Kidney (tissue), 14 donors: Measurements from ENCODE around the gene MYOZ3. TPM values are rescaled to one million over a fixed set of nuclear protein-coding genes. Genes with fewer than 3 reads are reported as not detected.

Experiments
- DNase-seq, 5 donors: peaks; one replicate each; pipeline ENCODE4 v3.0.0-alpha.2; 2013 to 2020
- FAIRE-seq: peaks from 2 replicates; lab custom pipeline; 2012; peaks lifted over from hg19 to GRCh38; lab: Jason Lieb, UNC
- H3K27ac ChIP-seq, 2 donors: one replicate each; pipeline ENCODE4 v1.7.0; 2013; ENCODE audit warnings: low read depth in 2 of 2, low read length in 2 of 2, inconsistent platforms in 1 of 2
- H3K27me3 ChIP-seq: one replicate; pipeline ENCODE4 v1.7.1; 2013; ENCODE audit warnings: low read length, inconsistent platforms; ENCODE audit not compliant: control insufficient read depth, insufficient read depth
- H3K36me3 ChIP-seq, 3 donors: one replicate each; pipeline versions ENCODE4 v1.7.0 to v1.7.1; 2013; ENCODE audit warnings: low read length in 3 of 3, control low read depth in 1 of 3, inconsistent platforms in 1 of 3; ENCODE audit not compliant: insufficient read depth in 3 of 3, control insufficient read depth in 2 of 3
- H3K4me1 ChIP-seq, 3 donors: one replicate each; pipeline versions ENCODE4 v1.7.0 to v1.7.1; 2013; ENCODE audit warnings: low read length in 3 of 3, inconsistent platforms in 1 of 3, low read depth in 1 of 3; ENCODE audit not compliant: control insufficient read depth in 2 of 3, insufficient read depth in 2 of 3
- H3K4me3 ChIP-seq, 3 donors: one replicate each; pipeline versions ENCODE4 v1.7.0 to v1.8.1; 2013; ENCODE audit warnings: low read length in 3 of 3, control low read depth in 1 of 3, inconsistent platforms in 1 of 3
- H3K9ac ChIP-seq, 3 donors: one replicate each; pipeline versions ENCODE4 v1.7.0 to v1.7.1; 2013; ENCODE audit warnings: low read length in 3 of 3, control low read depth in 1 of 3, inconsistent platforms in 1 of 3
- H3K9me3 ChIP-seq, 3 donors: one replicate each; pipeline versions ENCODE4 v1.7.0 to v1.7.1; 2013; ENCODE audit warnings: low read length in 3 of 3, control low read depth in 1 of 3, inconsistent platforms in 1 of 3; ENCODE audit not compliant: control insufficient read depth in 2 of 3, insufficient read depth in 1 of 3
- CTCF ChIP-seq: IDR thresholded peaks from 3 replicates; pipeline ENCODE4 v1.5.1; 2012; ENCODE audit warnings: mild to moderate bottlenecking, moderate library complexity, borderline replicate concordance; ENCODE audit not compliant: insufficient read depth; ENCODE audit errors: extremely low read depth
- intact Hi-C: fragments of 100-400 bp; cut with DNase I; formaldehyde crosslinking; loops from one replicate; pipeline ENCODE4 v1.11.1; 2022
- polyA plus RNA-seq: library from polyadenylated mRNA; stranded (reverse); fragments of 350-450 nt; fragmentation: Illumina TruSeq; extraction: RNeasy Lipid Tissue Mini Kit (QIAGEN cat#74804); gene quantifications from one replicate; pipeline ENCODE4 v1.2.3, GENCODE V29; 2014; ENCODE audit warnings: low read depth, low replicate concordance; ENCODE audit not compliant: insufficient read depth
- total RNA-seq: library from RNA; stranded (reverse); fragmentation: NEBNext Ultra II Directional; extraction: Animal tissue kit (Norgen Biotek cat#: 25700); gene quantifications from one replicate; pipeline ENCODE4 v1.2.1, GENCODE V29; 2021
- donor health status: control.
- donor health status: control.
- donor health status: control.
- donor health status: control.
- donor health status: control.
- donor health status: DM: yes; HTN: yes; CAD: no.
- donor health status: Normal renal cell carcinoma (clear cell type).

The MYOZ3 gene
- total and polyA plus RNA-seq, 2 donors from 2014 or later, result 0.66 to 1.3 TPM

GRCh38 chr5:150616024-150616470 is 45.0 kb upstream of the MYOZ3 start:
- FAIRE-seq (no peak), DNase-seq (no peak)
- Histone ChIP-seq H3K4me1 (peaks cover 0 to 64% (median 30%) of the 10 kb centered on the region in 3 donors), H3K9me3 (no peaks in the 10 kb centered on the region), H3K9ac (peak overlapping the region in 1 of 3 donors; percentile 6), H3K27me3 (no peaks in the 10 kb centered on the region), H3K36me3 (no peaks in the 10 kb centered on the region), H3K4me3 (no peak overlapping the region), H3K27ac (peak overlapping the region; percentile 0 to 58)
- no peak for TF ChIP-seq CTCF
- intact Hi-C loops, result no loop called here

GRCh38 chr5:150616506-150616905 is 44.5 kb upstream of the MYOZ3 start:
- no peaks in the 10 kb centered on the region for H3K36me3 ChIP-seq
- intact Hi-C loops, result no loop called here
- no peak for TF ChIP-seq CTCF
- peaks cover 0 to 64% (median 30%) of the 10 kb centered on the region in 3 donors for H3K4me1 ChIP-seq
- peak overlapping the region; percentile 0 to 58 for H3K27ac ChIP-seq
- H3K4me3 ChIP-seq, result no peak overlapping the region
- FAIRE-seq, result no peak
- H3K9ac ChIP-seq, result no peak overlapping the region
- H3K9me3 ChIP-seq, result no peaks in the 10 kb centered on the region
- H3K27me3 ChIP-seq, result no peaks in the 10 kb centered on the region
- peak in 1 of 5 donors; percentile 45 for DNase-seq

DNA sequence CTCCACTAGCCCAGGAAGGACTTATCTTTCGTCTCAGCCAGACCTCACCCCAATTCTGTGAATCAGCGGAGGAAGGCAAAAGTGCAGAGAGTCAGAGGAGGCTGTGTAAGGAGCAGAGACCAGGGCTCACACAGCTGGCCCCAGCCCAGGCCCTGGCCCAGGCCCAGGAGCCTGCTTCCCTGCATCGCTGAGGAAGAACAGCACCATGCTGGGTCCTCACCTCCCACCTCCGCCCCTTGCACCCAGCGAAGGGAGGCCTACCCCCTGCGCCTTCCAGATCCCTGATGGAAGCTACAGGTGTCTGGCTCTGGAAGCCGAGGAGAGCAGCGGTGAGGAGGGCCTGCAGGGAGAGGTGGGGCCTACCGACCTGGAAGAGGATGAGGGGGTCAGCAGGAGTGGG is 42.9 kb upstream of the MYOZ3 start:
- intact Hi-C loops, result no loop called here
- H3K9ac ChIP-seq, result no peak overlapping the region

More for the DNA sequence above, 42.9 kb upstream of the MYOZ3 start:
- H3K27ac ChIP-seq, result peak overlapping the region; percentile 5 to 42
- no peaks in the 10 kb centered on the region for H3K36me3 ChIP-seq
- no peaks in the 10 kb centered on the region for H3K9me3 ChIP-seq
- H3K4me1 ChIP-seq, result peaks cover 0 to 48% (median 30%) of the 10 kb centered on the region in 3 donors
- DNase-seq (no peak), FAIRE-seq (no peak)
- no peak for TF ChIP-seq CTCF
- no peaks in the 10 kb centered on the region for H3K27me3 ChIP-seq
- H3K4me3 ChIP-seq, result no peak overlapping the region
